PC-9 (cell line): ENCODE results near the gene SBF1. TPM values are rescaled to one million over a fixed set of nuclear protein-coding genes. Genes with fewer than 3 reads are reported as not detected.
A peak's percentile ranks its signal among the peaks of the same experiment; 100 is the strongest.

Source experiments
- BruUV-seq: library from RNA; stranded (reverse); fragments of 400-500 nt; replicated peaks from 2 replicates; lab custom pipeline; 2021; lab: Mats Ljungman, UMichigan
- CTCF ChIA-PET: fragments of 300-600 bp; sonication (Branson Sonifier 250); formaldehyde crosslinking; loops from one replicate; lab custom pipeline; 2022; ENCODE audit warnings: antibody characterized with exemption; lab: Charles Lee
- POLR2A ChIA-PET: fragments of 300-600 bp; sonication (Branson Sonifier 250); formaldehyde crosslinking; loops from one replicate; lab custom pipeline; 2022; ENCODE audit warnings: antibody characterized with exemption; ENCODE audit not compliant: unreplicated experiment; lab: Charles Lee
- DNase-seq, 2 experiments: peaks; one replicate each; pipeline versions ENCODE4 v3.0.0 to v3.0.0-alpha.2; 2015 to 2022; ENCODE audit warnings: mixed read lengths in 1 of 2
- H2AFZ ChIP-seq: fragments of 200-600 bp; sonication (generic); 2 replicates; pipeline ENCODE4 v1.8.1; 2017; ENCODE audit warnings: antibody characterized with exemption
- H3F3A ChIP-seq: fragments of 200-600 bp; sonication (generic); 2 replicates; pipeline ENCODE4 v1.8.1; 2017; ENCODE audit warnings: antibody characterized with exemption, mild to moderate bottlenecking, low read depth; ENCODE audit not compliant: insufficient read depth
- H3K27ac ChIP-seq: fragments of 200-600 bp; sonication (generic); 2 replicates; pipeline ENCODE4 v1.6.1; 2016; ENCODE audit warnings: mixed run types
- H3K27me3 ChIP-seq: fragments of 200-600 bp; sonication (generic); 2 replicates; pipeline ENCODE4 v1.6.1; 2016; ENCODE audit warnings: low read depth, mixed run types; ENCODE audit not compliant: insufficient read depth
- H3K36me3 ChIP-seq: fragments of 200-600 bp; sonication (generic); 2 replicates; pipeline ENCODE4 v1.6.1; 2016; ENCODE audit warnings: low read depth, mixed run types
- H3K4me1 ChIP-seq: fragments of 200-600 bp; sonication (generic); replicated peaks from 2 replicates; pipeline ENCODE4 v1.6.1; 2016; ENCODE audit warnings: mixed run types; ENCODE audit not compliant: insufficient read depth
- H3K4me2 ChIP-seq: fragments of 200-600 bp; sonication (generic); 2 replicates; pipeline ENCODE4 v1.6.1; 2017; ENCODE audit warnings: mixed run types
- H3K4me3 ChIP-seq: fragments of 200-600 bp; sonication (generic); 2 replicates; pipeline ENCODE4 v1.6.1; 2016; ENCODE audit warnings: mixed run types
- H3K79me2 ChIP-seq: fragments of 200-600 bp; sonication (generic); 2 replicates; pipeline ENCODE4 v1.6.1; 2017; ENCODE audit warnings: low read depth, mixed run types
- H3K9me2 ChIP-seq: fragments of 200-600 bp; sonication (generic); 2 replicates; pipeline ENCODE4 v1.8.1; 2017; ENCODE audit warnings: mild to moderate bottlenecking; ENCODE audit not compliant: insufficient read depth
- H3K9me3 ChIP-seq: fragments of 200-600 bp; sonication (generic); 2 replicates; pipeline ENCODE4 v1.8.1; 2016; ENCODE audit warnings: low read depth; ENCODE audit not compliant: insufficient read depth
- H4K20me1 ChIP-seq: fragments of 200-600 bp; sonication (generic); 2 replicates; pipeline ENCODE4 v1.8.1; 2017; ENCODE audit not compliant: insufficient read depth
- EZH2 ChIP-seq: fragments of 200-600 bp; sonication (generic); IDR thresholded peaks from 2 replicates; pipeline ENCODE4 v1.8.0; 2017; ENCODE audit warnings: antibody characterized with exemption, low read depth
- intact Hi-C: fragments of 100-400 bp; cut with micrococcal nuclease; formaldehyde crosslinking; loops from one replicate; pipeline ENCODE4 v1.10.0; 2022; ENCODE audit not compliant: unreplicated experiment
- total RNA-seq: library from RNA; stranded (reverse); gene quantifications from 2 replicates; pipeline ENCODE4 v1.2.3, GENCODE V29; 2021
- TF ChIP-seq, protein P1 (sequence below): fragments of 200-600 bp; sonication (generic); conservative IDR thresholded peaks from 2 replicates; pipeline ENCODE4 v1.6.1; 2017; ENCODE audit warnings: mixed run types, antibody characterized with exemption, mild to moderate bottlenecking, moderate library complexity

SBF1 gene
- total RNA-seq, 1 experiment from 2014 or later = 85.2 TPM

DNA sequence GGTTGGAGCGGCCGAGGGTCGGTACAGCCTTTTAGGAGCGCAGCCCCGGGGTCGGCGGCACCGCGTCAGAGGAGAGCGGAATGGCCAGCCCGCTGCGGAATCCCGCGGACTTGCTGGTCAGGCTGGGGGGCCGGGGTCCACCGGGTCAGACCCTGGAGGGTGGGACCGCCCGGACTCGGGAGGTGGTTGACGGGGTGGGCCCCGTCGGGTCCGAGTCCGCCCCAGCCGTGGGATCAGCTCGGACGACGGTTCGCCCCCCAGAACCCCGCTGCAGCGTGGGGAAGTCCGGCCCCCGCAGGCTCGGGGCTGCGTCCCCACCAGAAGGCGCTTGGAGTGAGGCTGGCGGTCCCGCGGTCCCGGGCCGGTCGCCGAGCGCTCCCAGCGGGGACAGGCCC lies 6.2 kb upstream of the SBF1 start:
- POLR2A ChIA-PET = no interaction called here
- no peak for DNase-seq
- H3K4me1 ChIP-seq = peaks cover 13% of the 10 kb centered on the region; the same call in 1 of the 2 replicates
- peaks cover 7% of the 10 kb centered on the region for H3K36me3 ChIP-seq
- no peak overlapping the region for H2AFZ ChIP-seq
- peak overlapping the region; percentile 96 for H3K4me2 ChIP-seq
- H3K9me3 ChIP-seq = no peaks in the 10 kb centered on the region
- intact Hi-C loops = no loop called here
- no TSS peak for BruUV-seq
- H3K79me2 ChIP-seq = no peaks in the 10 kb centered on the region
- CTCF ChIA-PET = no interaction called here
- H3F3A ChIP-seq = peaks cover 33% of the 10 kb centered on the region; the same call in 1 of the 2 replicates
- peak overlapping the region; percentile 87 for H3K4me3 ChIP-seq
- peaks cover 9% of the 10 kb centered on the region for H4K20me1 ChIP-seq
- no peaks in the 10 kb centered on the region for H3K9me2 ChIP-seq
- no peaks in the 10 kb centered on the region for H3K27me3 ChIP-seq
- no peak overlapping the region for H3K27ac ChIP-seq
- TF ChIP-seq EZH2 = no peak
- TF ChIP-seq, protein P1, sequence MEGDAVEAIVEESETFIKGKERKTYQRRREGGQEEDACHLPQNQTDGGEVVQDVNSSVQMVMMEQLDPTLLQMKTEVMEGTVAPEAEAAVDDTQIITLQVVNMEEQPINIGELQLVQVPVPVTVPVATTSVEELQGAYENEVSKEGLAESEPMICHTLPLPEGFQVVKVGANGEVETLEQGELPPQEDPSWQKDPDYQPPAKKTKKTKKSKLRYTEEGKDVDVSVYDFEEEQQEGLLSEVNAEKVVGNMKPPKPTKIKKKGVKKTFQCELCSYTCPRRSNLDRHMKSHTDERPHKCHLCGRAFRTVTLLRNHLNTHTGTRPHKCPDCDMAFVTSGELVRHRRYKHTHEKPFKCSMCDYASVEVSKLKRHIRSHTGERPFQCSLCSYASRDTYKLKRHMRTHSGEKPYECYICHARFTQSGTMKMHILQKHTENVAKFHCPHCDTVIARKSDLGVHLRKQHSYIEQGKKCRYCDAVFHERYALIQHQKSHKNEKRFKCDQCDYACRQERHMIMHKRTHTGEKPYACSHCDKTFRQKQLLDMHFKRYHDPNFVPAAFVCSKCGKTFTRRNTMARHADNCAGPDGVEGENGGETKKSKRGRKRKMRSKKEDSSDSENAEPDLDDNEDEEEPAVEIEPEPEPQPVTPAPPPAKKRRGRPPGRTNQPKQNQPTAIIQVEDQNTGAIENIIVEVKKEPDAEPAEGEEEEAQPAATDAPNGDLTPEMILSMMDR = no peak

GRCh38 chr22:50479721-50480120 lies 4.9 kb upstream of the SBF1 start:
- no peaks in the 10 kb centered on the region for H3K27me3 ChIP-seq
- no peaks in the 10 kb centered on the region for H3K79me2 ChIP-seq
- H3K4me1 ChIP-seq = peaks cover 17% of the 10 kb centered on the region; the same call in 1 of the 2 replicates
- H3K4me3 ChIP-seq = no peak overlapping the region
- peaks cover 6% of the 10 kb centered on the region; the same call in 1 of the 2 replicates for H4K20me1 ChIP-seq
- intact Hi-C loops = no loop called here
- ChIA-PET POLR2A (no interaction called here), CTCF (no interaction called here)
- no TSS peak for BruUV-seq
- no peaks in the 10 kb centered on the region for H3K9me2 ChIP-seq
- no peak overlapping the region for H2AFZ ChIP-seq
- peaks cover 25% of the 10 kb centered on the region; the same call in 1 of the 2 replicates for H3F3A ChIP-seq
- DNase-seq = no peak
- no peak overlapping the region for H3K27ac ChIP-seq
- H3K36me3 ChIP-seq = peaks cover 7% of the 10 kb centered on the region
- no peaks in the 10 kb centered on the region for H3K9me3 ChIP-seq
- H3K4me2 ChIP-seq = no peak overlapping the region
- TF ChIP-seq EZH2 = no peak
- TF ChIP-seq, protein P1 = no peak

- no peak overlapping the region for H3K4me3 ChIP-seq
- H3F3A ChIP-seq = peaks cover 16% of the 10 kb centered on the region; the same call in 1 of the 2 replicates
- H2AFZ ChIP-seq = no peak overlapping the region
- POLR2A ChIA-PET = no interaction called here
- H3K4me2 ChIP-seq = no peak overlapping the region
- H3K9me3 ChIP-seq = no peaks in the 10 kb centered on the region
- CTCF ChIA-PET = interaction anchor here (0.7 kb wide), 1 partner anchor 16 kb away, joined by 3 read pairs; no protein-coding TSS in a partner anchor
- H3K9me2 ChIP-seq = no peaks in the 10 kb centered on the region
- H3K27ac ChIP-seq = no peak overlapping the region
- H3K4me1 ChIP-seq = peaks cover 24% of the 10 kb centered on the region
- H3K79me2 ChIP-seq = peaks cover 17% of the 10 kb centered on the region
- intact Hi-C loops = no loop called here
- no TSS peak for BruUV-seq
- TF ChIP-seq, protein P1 = no peak
- no peak for TF ChIP-seq EZH2
- DNase-seq = no peak
- peaks cover 14% of the 10 kb centered on the region for H4K20me1 ChIP-seq
- H3K27me3 ChIP-seq = no peaks in the 10 kb centered on the region
- H3K36me3 ChIP-seq = peaks cover 2% of the 10 kb centered on the region
These were observed 3.1 kb upstream of the SBF1 start for GRCh38 chr22:50477923-50478322.
